ENCODE results near the gene FAM131B. TPM values are rescaled to one million over a fixed set of nuclear protein-coding genes. Genes with fewer than 3 reads are reported as not detected.

Gene FAM131B
- total RNA-seq, 1 experiment from 2014 or later = 25.3 TPM

GRCh38 chr7:143408686-143409561, 46.4 kb upstream of the FAM131B start, which contains the start of gene EPHA1:
Gene EPHA1 (minus strand): TSS chr7:143408856. CDS start chr7:143408805, 51 bp downstream.
- peak within 1 kb of the TSS; percentile 91 for H3K4me3 Mint-ChIP-seq
- H3K4me1 Mint-ChIP-seq = peaks cover 82% of the 10 kb centered on the region
- ATAC-seq (peak; percentile 68), DNase-seq (ENCODE audit: low spot score) (peak; percentile 82)
- ChIA-PET POLR2A (interaction anchor here (0.8 to 6.3 kb wide), 4 partner anchors 10 to 47 kb away, joined by 3 to 62 read pairs (median 4); no protein-coding TSS in a partner anchor), CTCF (interaction anchor here (0.8 to 4.8 kb wide), 14 partner anchors 8 to 168 kb away, joined by 3 to 48 read pairs (median 5); no protein-coding TSS in a partner anchor)
- peak within 1 kb of the TSS; percentile 99 for H3K27ac Mint-ChIP-seq
- TF ChIP-seq ERG (CRISPR knock-in tag; IDR thresholded peaks at IDR 0.05) = no peak
- TF ChIP-seq TP53 (CRISPR knock-in tag; IDR thresholded peaks at IDR 0.05) = no peak
- TF ChIP-seq ATF3 (CRISPR knock-in tag; conservative IDR thresholded peaks at IDR 0.05) = no peak
- TF ChIP-seq CTCF (IDR thresholded peaks at IDR 0.05) = peak; percentile 49
- TF ChIP-seq PRRX2 (CRISPR knock-in tag; IDR thresholded peaks at IDR 0.05) = no peak
- TF ChIP-seq CDX4 (CRISPR knock-in tag; IDR thresholded peaks at IDR 0.05; ENCODE audit: borderline replicate concordance) = no peak
- TF ChIP-seq CBFB (CRISPR knock-in tag; IDR thresholded peaks at IDR 0.05; ENCODE audit: low read depth) = no peak
- H3K27me3 Mint-ChIP-seq (ENCODE audit: low read depth) = no peaks in the 10 kb centered on the region
- no peaks in the 10 kb centered on the region for H3K9me3 Mint-ChIP-seq
- H3K36me3 Mint-ChIP-seq = peaks cover 19% of the 10 kb centered on the region

- no peaks in the 10 kb centered on the region for H3K9me3 Mint-ChIP-seq
- POLR2A ChIA-PET = interaction anchor here (0.8 to 6.3 kb wide), 5 partner anchors 9 to 48 kb away, joined by 3 to 62 read pairs (median 3); no protein-coding TSS in a partner anchor
- H3K36me3 Mint-ChIP-seq = peaks cover 26% of the 10 kb centered on the region
- TF ChIP-seq ERG (CRISPR knock-in tag; IDR thresholded peaks at IDR 0.05) = no peak
- TF ChIP-seq SP1 (CRISPR knock-in tag; conservative IDR thresholded peaks at IDR 0.05) = peak; percentile 38; the same call in 1 of the 2 replicates
- TF ChIP-seq TP53 (CRISPR knock-in tag; IDR thresholded peaks at IDR 0.05) = peak; percentile 53; the same call in 1 of the 2 replicates
- TF ChIP-seq ZNF425 (CRISPR knock-in tag; conservative IDR thresholded peaks at IDR 0.05) = no peak
- no peak for TF ChIP-seq CREB1 (CRISPR knock-in tag; IDR thresholded peaks at IDR 0.05)
- peak; percentile 94 for TF ChIP-seq ZNF121 (CRISPR knock-in tag; IDR thresholded peaks at IDR 0.05)
- no peak for TF ChIP-seq E2F1 (CRISPR knock-in tag; IDR thresholded peaks at IDR 0.05)
- 0 out of 2 replicates have a peak, but pooled peaks have one; percentile 66 for TF ChIP-seq KAT7 (CRISPR knock-in tag; IDR thresholded peaks at IDR 0.05; ENCODE audit: borderline replicate concordance)
- no peak for TF ChIP-seq TCF7 (CRISPR knock-in tag; IDR thresholded peaks at IDR 0.05; ENCODE audit: low read depth)
- peaks cover 84% of the 10 kb centered on the region for H3K4me1 Mint-ChIP-seq
- peak overlapping the region; percentile 91 for H3K4me3 Mint-ChIP-seq
- CTCF ChIA-PET = interaction anchor here (0.8 to 4.8 kb wide), 15 partner anchors 9 to 168 kb away, joined by 3 to 48 read pairs (median 5); no protein-coding TSS in a partner anchor
- H3K27me3 Mint-ChIP-seq (ENCODE audit: low read depth) = no peaks in the 10 kb centered on the region
- ATAC-seq (peak; percentile 5), DNase-seq (ENCODE audit: low spot score) (no peak)
- peak overlapping the region; percentile 92; the same call in 1 of the 2 replicates for H3K27ac Mint-ChIP-seq
Measured at GRCh38 chr7:143408252-143408685, 45.8 kb upstream of the FAM131B start.
